Islet of Langerhans (tissue), 1 donor: Measurements from ENCODE around the gene PDGFRB.

Source experiments
- FAIRE-seq: peaks from one replicate; lab custom pipeline; 2011; peaks lifted over from hg19 to GRCh38; lab: Jason Lieb, UNC

The PDGFRB gene

GRCh38 chr5:150163035-150163434, 7.4 kb upstream of the PDGFRB start:
- FAIRE-seq = no peak

- FAIRE-seq = no peak
These were observed 6.5 kb upstream of the PDGFRB start for GRCh38 chr5:150162142-150162513.

- no peak for FAIRE-seq
These were observed 5.8 kb upstream of the PDGFRB start for GRCh38 chr5:150161242-150162141.

- FAIRE-seq = no peak
These were observed 4.9 kb upstream of the PDGFRB start for GRCh38 chr5:150160448-150161081.

GRCh38 chr5:150159741-150160179, 4.1 kb upstream of the PDGFRB start:
- FAIRE-seq = no peak

- FAIRE-seq = no peak
These were observed 3.4 kb upstream of the PDGFRB start for GRCh38 chr5:150159031-150159430.

GRCh38 chr5:150158170-150158949, 2.7 kb upstream of the PDGFRB start:
- FAIRE-seq = no peak

GRCh38 chr5:150157168-150157567, 1.5 kb upstream of the PDGFRB start:
- no peak for FAIRE-seq

- no peak for FAIRE-seq
These were observed 895 bp upstream of the PDGFRB start for GRCh38 chr5:150156540-150156939.

- FAIRE-seq = no peak
These were observed 353 bp upstream of the PDGFRB start for GRCh38 chr5:150156027-150156368.

- no peak for FAIRE-seq
These were observed 972 bp downstream of the PDGFRB start for GRCh38 chr5:150154618-150155128.

GRCh38 chr5:150153957-150154617, 1.6 kb downstream of the PDGFRB start:
- no peak for FAIRE-seq

GRCh38 chr5:150153483-150153882, 2.2 kb downstream of the PDGFRB start:
- FAIRE-seq = no peak

GRCh38 chr5:150152636-150153462, 2.8 kb downstream of the PDGFRB start:
- no peak for FAIRE-seq

GRCh38 chr5:150149618-150150017, 6.0 kb downstream of the PDGFRB start:
- no peak for FAIRE-seq

GRCh38 chr5:150148117-150148927, 7.3 kb downstream of the PDGFRB start:
- no peak for FAIRE-seq

GRCh38 chr5:150147670-150148069, 8.0 kb downstream of the PDGFRB start:
- FAIRE-seq = no peak

GRCh38 chr5:150146862-150147601, 8.6 kb downstream of the PDGFRB start:
- FAIRE-seq = no peak

- no peak for FAIRE-seq
These were observed 9.4 kb downstream of the PDGFRB start for GRCh38 chr5:150146235-150146634.

- FAIRE-seq = no peak
These were observed 10.8 kb downstream of the PDGFRB start for GRCh38 chr5:150144879-150145278.
